Activated CD8-positive, alpha-beta memory T cell treated with anti-CD3 and anti-CD28 coated beads, Interleukin-2, amount 50 U/mL, for 24 hours (primary cell): ENCODE data around the gene INHBE.
"Not testable (repeated sequence)": the region's sequence is repeated elsewhere in the genome, so short reads cannot be mapped to it uniquely, and the experiment has no call there.

Experiments
- DNase-seq: peaks from one replicate; pipeline ENCODE4 v3.0.0-alpha.2; 2020; ENCODE audit errors: extremely low read depth

INHBE gene

GRCh38 chr12:57454566-57455373, at the start of gene INHBE:
Gene INHBE (plus strand): TSS chr12:57455307. CDS start chr12:57455537, 230 bp downstream.
- no peak for DNase-seq

- no peak for DNase-seq
These were observed 44.6 kb upstream of the INHBE start for GRCh38 chr12:57410534-57410933.

- not testable (repeated sequence) for DNase-seq
These were observed 40.9 kb upstream of the INHBE start for GRCh38 chr12:57414160-57414559.

- DNase-seq, result no peak
These were observed 40.0 kb upstream of the INHBE start for GRCh38 chr12:57415088-57415487.

- DNase-seq, result no peak
These were observed 38.8 kb upstream of the INHBE start for GRCh38 chr12:57416039-57416996.

GRCh38 chr12:57418255-57418654, 36.9 kb upstream of the INHBE start:
- DNase-seq, result no peak

- DNase-seq, result no peak
These were observed 35.6 kb upstream of the INHBE start for GRCh38 chr12:57419495-57419894.

GRCh38 chr12:57420482-57420881, 34.6 kb upstream of the INHBE start:
- no peak for DNase-seq

- not testable (repeated sequence) for DNase-seq
These were observed 28.2 kb upstream of the INHBE start for GRCh38 chr12:57426948-57427347.

- DNase-seq, result no peak
These were observed 26.1 kb upstream of the INHBE start for GRCh38 chr12:57428965-57429364.

GRCh38 chr12:57429473-57430111, 25.5 kb upstream of the INHBE start:
- no peak for DNase-seq

- DNase-seq, result no peak
These were observed 24.8 kb upstream of the INHBE start for GRCh38 chr12:57430112-57430930.

GRCh38 chr12:57430931-57431566, 24.1 kb upstream of the INHBE start, which contains the start of gene R3HDM2:
Gene R3HDM2 (minus strand): TSS chr12:57431043. CDS start chr12:57310428, 120,615 bp downstream.
- peak; percentile 91 for DNase-seq

GRCh38 chr12:57431654-57432188, 23.4 kb upstream of the INHBE start:
- DNase-seq, result no peak

- DNase-seq, result no peak
These were observed 21.7 kb upstream of the INHBE start for GRCh38 chr12:57433370-57433769.

GRCh38 chr12:57434517-57435223, 20.4 kb upstream of the INHBE start, which contains the start of gene INHBC:
Gene INHBC (plus strand): TSS chr12:57434784. CDS start chr12:57434887, 103 bp downstream.
- no peak for DNase-seq

- DNase-seq, result no peak
These were observed 19.8 kb upstream of the INHBE start for GRCh38 chr12:57435293-57435692.

- no peak for DNase-seq
These were observed 16.7 kb upstream of the INHBE start for GRCh38 chr12:57438400-57438799.

GRCh38 chr12:57439762-57440266, 15.3 kb upstream of the INHBE start:
- DNase-seq, result no peak
